Calu3 (cell line): Measurements from ENCODE around the gene PDZD8. TPM values are rescaled to one million over a fixed set of nuclear protein-coding genes. Genes with fewer than 3 reads are reported as not detected.

Source experiments
- BruUV-seq: library from RNA; stranded (reverse); fragments of 400-500 nt; replicated peaks from 2 replicates; lab custom pipeline; 2021; lab: Mats Ljungman, UMichigan
- CTCF ChIA-PET: fragments of 300-600 bp; sonication (Branson Sonifier 250); formaldehyde crosslinking; loops from one replicate; lab custom pipeline; 2022; ENCODE audit warnings: antibody characterized with exemption; lab: Charles Lee
- DNase-seq: peaks from one replicate; pipeline ENCODE4 v3.0.0; 2022
- H3K27ac Mint-ChIP-seq: one replicate; pipeline ENCODE4 v1.8.0; 2022; ENCODE audit warnings: mixed read lengths; ENCODE audit not compliant: unreplicated experiment
- H3K27me3 Mint-ChIP-seq: one replicate; pipeline ENCODE4 v1.8.0; 2022; ENCODE audit warnings: mixed read lengths; ENCODE audit not compliant: unreplicated experiment
- H3K36me3 Mint-ChIP-seq: one replicate; pipeline ENCODE4 v1.8.0; 2022; ENCODE audit warnings: mild to moderate bottlenecking, moderate library complexity, mixed read lengths; ENCODE audit not compliant: insufficient read depth, unreplicated experiment
- H3K4me1 Mint-ChIP-seq: one replicate; pipeline ENCODE4 v1.8.0; 2022; ENCODE audit warnings: mild to moderate bottlenecking, low read depth, mixed read lengths; ENCODE audit not compliant: unreplicated experiment
- H3K4me3 Mint-ChIP-seq: one replicate; pipeline ENCODE4 v1.8.0; 2022; ENCODE audit warnings: mild to moderate bottlenecking, low read depth, moderate library complexity, mixed read lengths; ENCODE audit not compliant: unreplicated experiment
- H3K9me3 Mint-ChIP-seq: one replicate; pipeline ENCODE4 v1.8.0; 2022; ENCODE audit warnings: low read depth, mixed read lengths; ENCODE audit not compliant: unreplicated experiment
- intact Hi-C: fragments of 100-400 bp; cut with micrococcal nuclease; formaldehyde crosslinking; loops from one replicate; pipeline ENCODE4 v1.10.0; 2022; ENCODE audit not compliant: unreplicated experiment
- total RNA-seq: library from RNA; stranded (reverse); gene quantifications from 2 replicates; pipeline ENCODE4 v1.2.3, GENCODE V29; 2022
- TF ChIP-seq, protein P1 (sequence below): fragments of 200-600 bp; IDR thresholded peaks from one replicate; pipeline ENCODE4 v1.8.0; 2022; ENCODE audit warnings: antibody characterized with exemption; ENCODE audit not compliant: unreplicated experiment

Gene PDZD8
- total RNA-seq, 1 experiment from 2014 or later, result 45.0 TPM

DNA sequence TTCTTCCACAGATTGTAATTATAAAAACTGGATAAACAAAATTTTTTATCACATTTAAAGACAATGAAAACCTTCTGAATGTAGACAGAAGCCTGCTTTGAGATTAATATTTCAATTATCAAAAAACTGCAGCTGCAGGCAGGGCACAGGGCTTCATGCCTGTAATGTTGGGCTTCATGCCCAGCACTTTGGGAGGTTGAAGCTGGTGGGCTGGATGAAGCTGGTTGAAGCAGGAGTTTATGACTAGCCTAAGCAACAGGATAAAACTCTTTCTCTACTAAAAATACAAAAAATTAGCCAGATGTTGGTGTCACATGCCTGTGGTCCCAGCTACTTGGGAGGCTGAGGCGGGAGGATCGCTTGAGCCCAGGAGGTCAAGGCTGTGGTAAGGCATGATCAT is 41.2 kb downstream of the PDZD8 start:
- Mint-ChIP-seq H3K9me3 (no peaks in the 10 kb centered on the region), H3K36me3 (no peaks in the 10 kb centered on the region), H3K4me3 (no peak overlapping the region), H3K4me1 (peaks cover 13% of the 10 kb centered on the region), H3K27me3 (no peaks in the 10 kb centered on the region), H3K27ac (no peak overlapping the region)
- CTCF ChIA-PET, result no interaction called here
- intact Hi-C loops, result no loop called here
- TF ChIP-seq, protein P1, sequence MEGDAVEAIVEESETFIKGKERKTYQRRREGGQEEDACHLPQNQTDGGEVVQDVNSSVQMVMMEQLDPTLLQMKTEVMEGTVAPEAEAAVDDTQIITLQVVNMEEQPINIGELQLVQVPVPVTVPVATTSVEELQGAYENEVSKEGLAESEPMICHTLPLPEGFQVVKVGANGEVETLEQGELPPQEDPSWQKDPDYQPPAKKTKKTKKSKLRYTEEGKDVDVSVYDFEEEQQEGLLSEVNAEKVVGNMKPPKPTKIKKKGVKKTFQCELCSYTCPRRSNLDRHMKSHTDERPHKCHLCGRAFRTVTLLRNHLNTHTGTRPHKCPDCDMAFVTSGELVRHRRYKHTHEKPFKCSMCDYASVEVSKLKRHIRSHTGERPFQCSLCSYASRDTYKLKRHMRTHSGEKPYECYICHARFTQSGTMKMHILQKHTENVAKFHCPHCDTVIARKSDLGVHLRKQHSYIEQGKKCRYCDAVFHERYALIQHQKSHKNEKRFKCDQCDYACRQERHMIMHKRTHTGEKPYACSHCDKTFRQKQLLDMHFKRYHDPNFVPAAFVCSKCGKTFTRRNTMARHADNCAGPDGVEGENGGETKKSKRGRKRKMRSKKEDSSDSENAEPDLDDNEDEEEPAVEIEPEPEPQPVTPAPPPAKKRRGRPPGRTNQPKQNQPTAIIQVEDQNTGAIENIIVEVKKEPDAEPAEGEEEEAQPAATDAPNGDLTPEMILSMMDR, result no peak
- no peak for DNase-seq
- no TSS peak for BruUV-seq

DNA sequence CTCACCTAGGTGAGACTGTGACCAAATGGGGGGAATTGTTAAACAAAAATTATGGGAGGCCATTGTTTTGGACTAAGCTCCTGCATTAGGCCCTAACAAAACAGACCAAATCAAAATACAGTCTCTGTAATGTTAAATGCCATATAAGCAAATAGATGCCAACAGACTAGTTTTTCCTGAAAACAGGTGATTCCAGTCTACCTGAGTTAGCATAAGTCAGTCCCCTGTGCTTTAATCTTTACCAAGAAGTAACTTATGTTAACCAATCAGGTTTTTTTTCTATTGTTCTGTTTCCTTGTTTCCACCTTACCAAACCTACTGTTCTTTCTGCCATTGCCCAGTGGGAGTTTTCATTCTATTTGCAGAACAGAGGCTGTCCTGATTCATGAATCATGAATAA is 48.0 kb downstream of the PDZD8 start:
- H3K4me1 Mint-ChIP-seq, result peaks cover 19% of the 10 kb centered on the region

GRCh38 chr10:117324367-117324766 is 50.9 kb downstream of the PDZD8 start:
- peaks cover 11% of the 10 kb centered on the region for H3K4me1 Mint-ChIP-seq
- CTCF ChIA-PET, result no interaction called here
- intact Hi-C loops, result loop anchor here (5.0 kb wide), 3 partner anchors 37 to 107 kb away; no protein-coding TSS in a partner anchor
- DNase-seq, result no peak
- H3K4me3 Mint-ChIP-seq, result no peak overlapping the region
- H3K9me3 Mint-ChIP-seq, result no peaks in the 10 kb centered on the region
- H3K36me3 Mint-ChIP-seq, result no peaks in the 10 kb centered on the region
- TF ChIP-seq, protein P1, result no peak
- no peaks in the 10 kb centered on the region for H3K27me3 Mint-ChIP-seq
- no TSS peak for BruUV-seq
- no peak overlapping the region for H3K27ac Mint-ChIP-seq

More for the DNA sequence above, 48.0 kb downstream of the PDZD8 start:
- no peak overlapping the region for H3K27ac Mint-ChIP-seq
- intact Hi-C loops, result no loop called here
- DNase-seq, result no peak
- H3K9me3 Mint-ChIP-seq, result no peaks in the 10 kb centered on the region
- TF ChIP-seq, protein P1, result no peak
- no TSS peak for BruUV-seq
- no peaks in the 10 kb centered on the region for H3K36me3 Mint-ChIP-seq
- H3K4me3 Mint-ChIP-seq, result no peak overlapping the region
- CTCF ChIA-PET, result no interaction called here
- no peaks in the 10 kb centered on the region for H3K27me3 Mint-ChIP-seq

DNA sequence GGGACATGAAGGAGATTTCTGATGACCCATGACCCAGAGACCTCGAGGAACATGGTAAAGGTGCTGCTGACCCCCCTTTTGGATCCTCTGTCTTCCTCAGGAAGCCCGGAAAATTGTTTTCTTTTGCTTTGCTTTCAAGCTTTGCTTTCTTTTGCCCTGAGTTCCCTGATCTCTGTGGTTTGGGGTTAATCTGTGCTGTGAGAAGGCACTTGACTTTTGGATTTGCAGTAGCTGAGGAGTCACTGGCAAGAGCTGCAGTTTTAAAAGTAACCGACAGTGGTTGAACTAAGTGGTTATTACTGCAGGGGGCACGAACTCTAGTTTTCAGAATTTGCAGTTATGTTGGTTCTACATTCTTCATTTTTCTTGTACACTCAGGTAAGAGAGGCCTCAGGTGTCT is 53.0 kb downstream of the PDZD8 start:
- TF ChIP-seq, protein P1, result no peak
- H3K27ac Mint-ChIP-seq, result no peak overlapping the region
- H3K4me1 Mint-ChIP-seq, result peaks cover 15% of the 10 kb centered on the region
- H3K4me3 Mint-ChIP-seq, result no peak overlapping the region
- no peak for DNase-seq
- no peaks in the 10 kb centered on the region for H3K27me3 Mint-ChIP-seq
- intact Hi-C loops, result loop anchor here (5.0 kb wide), 3 partner anchors 35 to 105 kb away; no protein-coding TSS in a partner anchor
- no peaks in the 10 kb centered on the region for H3K9me3 Mint-ChIP-seq
- CTCF ChIA-PET, result no interaction called here
- no peaks in the 10 kb centered on the region for H3K36me3 Mint-ChIP-seq
- BruUV-seq, result no TSS peak
